HG02610 (cell line): ENCODE results near the gene CERS4.
A peak's percentile ranks its signal among the peaks of the same experiment; 100 is the strongest.
"Not testable (repeated sequence)": the region's sequence is repeated elsewhere in the genome, so short reads cannot be mapped to it uniquely, and the experiment has no call there.

Source experiments
- ATAC-seq: cut with Tn5 transposase; IDR thresholded peaks from one replicate; pipeline ENCODE4 v1.9.1; 2021; ENCODE audit warnings: mild to moderate bottlenecking, moderate library complexity; ENCODE audit not compliant: unreplicated experiment

The CERS4 gene

GRCh38 chr19:8209462-8210378 lies 550 bp downstream of the CERS4 start:
- ATAC-seq, result peak; percentile 65

GRCh38 chr19:8210421-8211101 lies 1.4 kb downstream of the CERS4 start:
- ATAC-seq, result no peak

- ATAC-seq, result no peak
Measured at GRCh38 chr19:8212212-8212611, 3.0 kb downstream of the CERS4 start.

- no peak for ATAC-seq
Measured at GRCh38 chr19:8212916-8213315, 3.7 kb downstream of the CERS4 start.

GRCh38 chr19:8213827-8214672 lies 4.9 kb downstream of the CERS4 start:
- no peak for ATAC-seq

- ATAC-seq, result no peak
Measured at GRCh38 chr19:8214802-8215201, 5.6 kb downstream of the CERS4 start.

GRCh38 chr19:8215783-8216182 lies 6.6 kb downstream of the CERS4 start:
- ATAC-seq, result no peak

- ATAC-seq, result no peak
Measured at GRCh38 chr19:8216357-8216756, 7.2 kb downstream of the CERS4 start.

- not testable (repeated sequence) for ATAC-seq
Measured at GRCh38 chr19:8218127-8218526, 9.0 kb downstream of the CERS4 start.

- ATAC-seq, result no peak
Measured at GRCh38 chr19:8220481-8220880, 11.3 kb downstream of the CERS4 start.

GRCh38 chr19:8221161-8221560 lies 12.0 kb downstream of the CERS4 start:
- ATAC-seq, result no peak

GRCh38 chr19:8223442-8223841 lies 14.3 kb downstream of the CERS4 start:
- ATAC-seq, result not testable (repeated sequence)

- ATAC-seq, result no peak
Measured at GRCh38 chr19:8224394-8225145, 15.4 kb downstream of the CERS4 start.

- no peak for ATAC-seq
Measured at GRCh38 chr19:8231073-8231604, 22.0 kb downstream of the CERS4 start.

- ATAC-seq, result no peak
Measured at GRCh38 chr19:8233370-8233769, 24.2 kb downstream of the CERS4 start.

- ATAC-seq, result no peak
Measured at GRCh38 chr19:8237026-8237425, 27.9 kb downstream of the CERS4 start.

- ATAC-seq, result no peak
Measured at GRCh38 chr19:8238251-8238650, 29.1 kb downstream of the CERS4 start.

- ATAC-seq, result no peak
Measured at GRCh38 chr19:8239528-8240273, 30.5 kb downstream of the CERS4 start.
